ENCODE measurements around the gene FGR.
A peak's percentile ranks its signal among the peaks of the same experiment; 100 is the strongest.

FGR gene

DNA sequence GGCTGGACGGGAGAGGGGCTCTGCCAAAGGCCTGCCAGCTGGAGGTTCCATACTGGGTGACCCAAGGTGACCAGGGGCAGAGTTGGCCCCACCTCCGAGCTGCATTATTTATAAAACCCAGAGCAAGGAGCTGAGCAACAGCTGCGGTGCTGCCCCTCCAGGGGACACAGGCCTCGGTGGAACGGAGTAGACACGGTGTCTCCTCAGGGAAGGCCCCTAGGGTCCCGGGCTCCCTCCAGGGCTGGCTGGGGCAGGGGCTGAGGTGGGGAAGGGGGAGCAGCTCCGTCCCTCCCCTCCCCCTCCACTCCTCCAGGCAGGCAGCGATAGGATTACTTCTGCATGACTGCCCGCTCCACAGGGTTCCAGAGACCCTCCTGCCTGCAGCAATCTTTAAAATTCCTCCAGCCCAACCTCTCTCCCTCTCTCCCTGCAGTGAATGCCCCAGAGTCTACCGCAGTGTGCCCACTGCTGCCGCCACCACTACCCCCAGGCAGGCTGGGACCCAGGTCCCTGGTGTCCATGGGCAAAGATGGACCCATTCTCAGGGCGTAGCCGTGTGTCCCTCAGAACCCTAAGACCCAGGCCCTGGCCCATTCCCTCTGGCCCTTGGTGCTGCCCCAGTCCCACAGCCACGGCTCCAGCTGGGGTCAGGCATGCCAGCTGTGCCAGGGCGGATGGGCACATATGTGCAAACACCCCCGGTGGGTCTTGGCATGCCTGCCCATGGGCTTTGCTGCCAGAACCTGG lies 41.9 kb downstream of the FGR start:
- Histone ChIP-seq H3K4me3 (ENCODE audit: insufficient read length, low read depth) (peak overlapping the region; percentile 31), H3K36me3 (ENCODE audit: insufficient read depth, insufficient read length, low read length) (peaks cover 46% of the 10 kb centered on the region), H3K9ac (ENCODE audit: insufficient read length, low read depth) (peak overlapping the region; percentile 82), H3K27me3 (ENCODE audit: insufficient read depth, insufficient read length) (no peaks in the 10 kb centered on the region), H3K4me1 (ENCODE audit: insufficient read depth, insufficient read length) (peaks cover 87% of the 10 kb centered on the region), H3K9me3 (ENCODE audit: insufficient read depth, low read length) (no peaks in the 10 kb centered on the region)
- DNase-seq (ENCODE audit: low read depth, low spot score), result peak; percentile 84
- TF ChIP-seq ZNF274 (IDR thresholded peaks at IDR 0.05; ENCODE audit: low read depth, low read length) (no peak), SUZ12 (IDR thresholded peaks at IDR 0.05; ENCODE audit: extremely low read depth, insufficient read depth, insufficient read length) (no peak), YY1 (IDR thresholded peaks at IDR 0.05; ENCODE audit: insufficient read depth, insufficient read length) (no peak)

DNA sequence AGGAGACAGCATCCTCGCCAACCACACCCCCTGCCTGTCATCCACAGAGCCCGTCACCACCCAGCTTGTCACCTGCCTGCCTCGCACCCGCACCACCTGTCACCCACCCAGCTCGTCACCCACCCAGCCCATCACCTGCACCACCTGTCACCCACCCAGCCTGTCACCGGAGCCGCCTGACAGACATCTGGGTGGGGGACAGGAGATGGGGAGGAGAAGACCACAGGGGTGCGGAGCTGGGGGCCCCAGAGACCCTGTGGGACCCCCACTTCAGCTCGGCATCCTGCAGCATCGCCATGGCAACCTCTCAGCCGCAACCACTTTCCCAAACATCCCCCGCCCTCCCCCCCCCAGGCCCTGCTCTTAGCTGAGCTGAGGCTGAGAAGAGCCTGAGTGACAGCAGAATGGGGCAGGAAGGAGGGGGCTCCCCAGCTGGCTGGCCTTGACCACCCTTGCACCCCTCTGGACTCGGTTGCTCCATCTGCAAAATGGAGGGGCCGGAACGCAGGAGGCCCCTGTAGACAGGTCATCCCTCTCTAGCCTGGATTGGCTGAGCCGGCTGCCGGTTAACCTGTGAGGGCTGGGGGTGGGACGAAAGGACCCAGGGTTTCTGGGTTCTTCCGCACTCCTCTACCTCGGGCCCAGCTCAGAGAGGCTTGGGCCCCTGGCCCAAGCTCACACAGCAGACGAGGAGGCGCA lies 42.6 kb downstream of the FGR start:
- Histone ChIP-seq H3K4me1 (ENCODE audit: insufficient read depth, insufficient read length) (peaks cover 80% of the 10 kb centered on the region), H3K9ac (ENCODE audit: insufficient read length, low read depth) (peak overlapping the region; percentile 53)
- no peak for DNase-seq (ENCODE audit: low read depth, low spot score)

GRCh38 chr1:27591622-27592021 lies 43.4 kb downstream of the FGR start:
- Histone ChIP-seq H3K27me3 (ENCODE audit: insufficient read depth, insufficient read length) (no peaks in the 10 kb centered on the region), H3K9me3 (ENCODE audit: insufficient read depth, low read length) (no peaks in the 10 kb centered on the region), H3K9ac (ENCODE audit: insufficient read length, low read depth) (peak overlapping the region; percentile 18), H3K4me1 (ENCODE audit: insufficient read depth, insufficient read length) (peaks cover 77% of the 10 kb centered on the region), H3K4me3 (ENCODE audit: insufficient read length, low read depth) (no peak overlapping the region), H3K36me3 (ENCODE audit: insufficient read depth, insufficient read length, low read length) (peaks cover 55% of the 10 kb centered on the region)
- TF ChIP-seq SUZ12 (IDR thresholded peaks at IDR 0.05; ENCODE audit: extremely low read depth, insufficient read depth, insufficient read length) (no peak), YY1 (IDR thresholded peaks at IDR 0.05; ENCODE audit: insufficient read depth, insufficient read length) (no peak), ZNF274 (IDR thresholded peaks at IDR 0.05; ENCODE audit: low read depth, low read length) (no peak)
- DNase-seq (ENCODE audit: low read depth, low spot score), result no peak

More for the DNA sequence above, 42.6 kb downstream of the FGR start:
- peaks cover 54% of the 10 kb centered on the region for H3K36me3 ChIP-seq (ENCODE audit: insufficient read depth, insufficient read length, low read length)
- TF ChIP-seq ZNF274 (IDR thresholded peaks at IDR 0.05; ENCODE audit: low read depth, low read length) (no peak), SUZ12 (IDR thresholded peaks at IDR 0.05; ENCODE audit: extremely low read depth, insufficient read depth, insufficient read length) (no peak), YY1 (IDR thresholded peaks at IDR 0.05; ENCODE audit: insufficient read depth, insufficient read length) (no peak)
- no peaks in the 10 kb centered on the region for H3K9me3 ChIP-seq (ENCODE audit: insufficient read depth, low read length)
- peak overlapping the region; percentile 31 for H3K4me3 ChIP-seq (ENCODE audit: insufficient read length, low read depth)
- no peaks in the 10 kb centered on the region for H3K27me3 ChIP-seq (ENCODE audit: insufficient read depth, insufficient read length)

- Histone ChIP-seq H3K27me3 (ENCODE audit: insufficient read depth, insufficient read length) (no peaks in the 10 kb centered on the region), H3K36me3 (ENCODE audit: insufficient read depth, insufficient read length, low read length) (peaks cover 61% of the 10 kb centered on the region), H3K4me1 (ENCODE audit: insufficient read depth, insufficient read length) (peaks cover 74% of the 10 kb centered on the region), H3K4me3 (ENCODE audit: insufficient read length, low read depth) (no peak overlapping the region), H3K9ac (ENCODE audit: insufficient read length, low read depth) (peak overlapping the region; percentile 25), H3K9me3 (ENCODE audit: insufficient read depth, low read length) (no peaks in the 10 kb centered on the region)
- no peak for TF ChIP-seq YY1 (IDR thresholded peaks at IDR 0.05; ENCODE audit: insufficient read depth, insufficient read length)
- no peak for TF ChIP-seq SUZ12 (IDR thresholded peaks at IDR 0.05; ENCODE audit: extremely low read depth, insufficient read depth, insufficient read length)
- TF ChIP-seq ZNF274 (IDR thresholded peaks at IDR 0.05; ENCODE audit: low read depth, low read length), result no peak
- DNase-seq (ENCODE audit: low read depth, low spot score), result no peak
Observed at GRCh38 chr1:27590917-27591508, 44.0 kb downstream of the FGR start.

GRCh38 chr1:27589841-27590426 lies 45.1 kb downstream of the FGR start:
- Histone ChIP-seq H3K9ac (ENCODE audit: insufficient read length, low read depth) (peak overlapping the region; percentile 24), H3K4me1 (ENCODE audit: insufficient read depth, insufficient read length) (peaks cover 64% of the 10 kb centered on the region), H3K36me3 (ENCODE audit: insufficient read depth, insufficient read length, low read length) (peaks cover 63% of the 10 kb centered on the region), H3K4me3 (ENCODE audit: insufficient read length, low read depth) (no peak overlapping the region), H3K9me3 (ENCODE audit: insufficient read depth, low read length) (no peaks in the 10 kb centered on the region), H3K27me3 (ENCODE audit: insufficient read depth, insufficient read length) (no peaks in the 10 kb centered on the region)
- TF ChIP-seq YY1 (IDR thresholded peaks at IDR 0.05; ENCODE audit: insufficient read depth, insufficient read length) (no peak), SUZ12 (IDR thresholded peaks at IDR 0.05; ENCODE audit: extremely low read depth, insufficient read depth, insufficient read length) (no peak), ZNF274 (IDR thresholded peaks at IDR 0.05; ENCODE audit: low read depth, low read length) (no peak)
- DNase-seq (ENCODE audit: low read depth, low spot score), result no peak

- Histone ChIP-seq H3K4me1 (ENCODE audit: insufficient read depth, insufficient read length) (peaks cover 59% of the 10 kb centered on the region), H3K27me3 (ENCODE audit: insufficient read depth, insufficient read length) (no peaks in the 10 kb centered on the region), H3K36me3 (ENCODE audit: insufficient read depth, insufficient read length, low read length) (peaks cover 66% of the 10 kb centered on the region), H3K9me3 (ENCODE audit: insufficient read depth, low read length) (no peaks in the 10 kb centered on the region), H3K9ac (ENCODE audit: insufficient read length, low read depth) (peak overlapping the region; percentile 24), H3K4me3 (ENCODE audit: insufficient read length, low read depth) (no peak overlapping the region)
- DNase-seq (ENCODE audit: low read depth, low spot score), result no peak
- TF ChIP-seq SUZ12 (IDR thresholded peaks at IDR 0.05; ENCODE audit: extremely low read depth, insufficient read depth, insufficient read length) (no peak), ZNF274 (IDR thresholded peaks at IDR 0.05; ENCODE audit: low read depth, low read length) (no peak), YY1 (IDR thresholded peaks at IDR 0.05; ENCODE audit: insufficient read depth, insufficient read length) (no peak)
Observed at GRCh38 chr1:27589441-27589840, 45.5 kb downstream of the FGR start.

All from NT2/D1 (cell line).